GM21717 (cell line): Measurements from ENCODE around the gene FOXC2.
"Not testable (repeated sequence)": the region's sequence is repeated elsewhere in the genome, so short reads cannot be mapped to it uniquely, and the experiment has no call there.

Experiments
- ATAC-seq: cut with Tn5 transposase; IDR thresholded peaks from one replicate; pipeline ENCODE4 v1.9.1; 2021; ENCODE audit warnings: mild to moderate bottlenecking, moderate library complexity; ENCODE audit not compliant: unreplicated experiment

Gene FOXC2

DNA sequence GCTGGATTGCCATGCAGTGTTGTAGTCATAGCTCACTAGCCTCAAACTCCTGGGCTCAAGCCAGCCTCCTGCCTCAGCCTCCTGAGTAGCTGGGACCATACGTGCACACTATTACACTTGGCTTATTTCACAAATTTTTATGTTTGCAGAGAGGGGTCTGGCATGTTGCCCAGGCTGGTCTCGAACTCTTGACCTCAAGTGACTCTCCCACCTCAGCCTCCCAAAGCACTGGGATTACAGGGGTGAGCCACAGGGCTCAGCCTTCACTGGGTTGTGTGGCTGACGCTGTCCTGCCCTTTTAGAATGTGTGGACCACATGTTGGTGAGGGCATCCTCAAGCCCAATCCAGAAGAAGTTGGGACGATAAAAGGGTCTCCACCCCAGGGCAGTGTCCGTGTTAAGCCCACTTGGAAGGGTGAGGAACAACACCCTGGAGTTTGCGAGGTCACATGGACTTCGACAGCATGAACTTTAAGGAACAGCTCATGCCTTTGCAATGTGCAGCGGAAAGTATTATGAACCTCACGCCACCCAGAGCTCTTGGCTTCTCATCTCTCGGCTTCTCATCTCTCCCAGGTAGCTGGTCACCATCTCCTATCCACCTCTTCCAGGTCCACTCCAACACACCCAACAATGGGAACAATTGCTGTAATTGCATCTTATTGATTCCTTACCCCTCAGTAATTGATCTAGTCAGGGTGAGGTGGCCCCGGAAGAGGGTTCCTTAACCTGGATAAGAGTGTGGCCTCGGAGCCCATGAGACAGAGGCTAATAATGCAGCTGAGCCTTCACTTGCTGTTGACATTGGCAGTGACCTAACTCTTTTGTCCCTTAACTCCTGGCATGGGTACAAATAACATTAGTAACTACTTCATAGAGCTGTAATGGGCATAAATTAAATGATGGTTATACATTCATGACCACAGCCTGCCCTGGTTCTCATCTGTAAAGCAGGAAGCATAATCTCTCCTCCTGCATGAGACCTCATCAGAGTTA lies 18.4 kb downstream of the FOXC2 start:
- no peak for ATAC-seq

GRCh38 chr16:86585821-86586611 lies 19.4 kb downstream of the FOXC2 start:
- ATAC-seq = no peak

- ATAC-seq = no peak
Measured at GRCh38 chr16:86587487-86587886, 20.9 kb downstream of the FOXC2 start.

GRCh38 chr16:86587955-86588354 lies 21.3 kb downstream of the FOXC2 start:
- not testable (repeated sequence) for ATAC-seq

DNA sequence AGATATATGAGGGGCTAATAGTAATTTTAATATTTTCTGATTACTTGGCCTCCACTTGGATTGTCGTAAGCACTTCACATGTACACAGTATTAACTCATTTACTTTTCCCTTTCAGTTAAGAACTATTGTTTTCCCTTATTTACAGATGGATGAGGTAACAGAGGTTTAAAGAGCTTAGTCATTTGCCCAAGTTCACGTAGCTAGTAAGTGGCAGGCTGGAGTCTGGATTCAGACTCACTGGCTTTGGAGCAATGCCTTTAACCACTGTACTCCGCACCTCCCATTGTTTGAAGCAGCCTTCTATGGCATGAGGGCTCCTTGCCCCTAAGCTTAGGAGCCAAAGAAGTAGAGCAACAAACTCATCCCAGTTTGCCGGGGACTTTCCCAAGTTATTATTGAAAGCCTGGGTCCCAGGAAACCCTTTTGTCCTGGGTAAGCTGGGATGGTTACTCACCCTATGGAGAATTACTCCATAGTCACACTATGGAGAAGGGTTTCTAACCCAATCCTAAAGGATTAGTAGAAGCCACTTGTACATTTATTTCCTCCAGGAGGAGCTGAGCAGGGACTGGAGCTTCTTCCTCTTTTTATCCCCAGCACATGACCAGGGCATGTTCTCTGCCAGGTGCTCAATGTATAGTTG lies 24.0 kb downstream of the FOXC2 start:
- ATAC-seq = no peak

DNA sequence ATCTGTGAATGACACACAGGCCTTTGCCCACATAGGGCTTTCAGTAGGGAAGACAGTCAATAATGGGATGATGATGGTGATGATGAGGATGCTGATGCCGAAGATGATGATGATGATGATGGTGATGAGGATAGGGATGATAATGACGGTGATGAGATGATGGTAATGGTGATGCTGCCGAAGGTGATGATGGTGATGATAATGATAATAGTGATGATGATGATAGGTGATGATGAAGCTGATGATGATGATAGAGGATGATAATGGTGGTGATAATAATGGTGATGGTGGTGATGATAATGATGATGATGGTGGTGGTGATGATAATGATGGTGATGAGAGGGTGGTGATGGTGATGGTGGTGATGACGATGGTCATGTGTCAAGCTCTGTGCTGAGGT lies 24.6 kb downstream of the FOXC2 start:
- no peak for ATAC-seq

- ATAC-seq = no peak
Measured at GRCh38 chr16:86593913-86594620, 27.4 kb downstream of the FOXC2 start.

- ATAC-seq = no peak
Measured at GRCh38 chr16:86594721-86595120, 28.1 kb downstream of the FOXC2 start.

- ATAC-seq = no peak
Measured at GRCh38 chr16:86595983-86596605, 29.5 kb downstream of the FOXC2 start.

GRCh38 chr16:86597126-86597879 lies 30.7 kb downstream of the FOXC2 start:
- ATAC-seq = no peak

DNA sequence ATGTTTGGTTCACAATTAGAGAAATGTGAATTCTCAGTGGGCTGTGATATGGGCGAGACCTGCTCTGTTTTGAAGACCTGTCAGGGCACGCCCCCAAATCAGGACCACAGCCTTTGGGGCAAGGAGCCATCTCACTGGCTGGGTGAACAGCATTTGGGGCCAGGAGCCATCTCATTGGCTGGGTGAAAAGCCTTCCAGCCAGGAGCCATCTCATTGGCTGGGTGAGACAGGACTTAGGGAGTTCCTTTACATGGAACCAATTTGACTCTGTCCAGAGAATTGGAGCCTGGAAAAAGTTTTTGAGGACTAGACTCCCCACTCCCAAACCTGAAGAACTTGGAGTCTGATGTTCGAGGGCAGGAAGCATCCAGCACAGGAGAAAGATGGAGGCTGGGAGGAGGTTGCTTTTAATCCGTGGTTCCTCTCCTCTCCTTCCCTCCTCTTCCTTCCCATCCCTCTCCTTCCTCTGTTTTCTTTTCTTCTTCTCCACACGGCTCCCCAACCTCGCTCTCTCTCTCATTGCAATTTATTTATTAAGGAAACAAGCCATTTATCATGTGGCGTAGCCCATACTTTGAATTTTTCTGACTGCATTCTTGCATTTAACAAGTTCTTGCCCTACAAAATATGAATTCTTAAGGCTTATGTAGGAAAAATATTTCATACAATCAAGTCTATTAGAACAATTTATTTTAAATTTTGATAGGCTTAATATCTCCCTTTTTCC lies 31.4 kb downstream of the FOXC2 start:
- ATAC-seq = no peak

DNA sequence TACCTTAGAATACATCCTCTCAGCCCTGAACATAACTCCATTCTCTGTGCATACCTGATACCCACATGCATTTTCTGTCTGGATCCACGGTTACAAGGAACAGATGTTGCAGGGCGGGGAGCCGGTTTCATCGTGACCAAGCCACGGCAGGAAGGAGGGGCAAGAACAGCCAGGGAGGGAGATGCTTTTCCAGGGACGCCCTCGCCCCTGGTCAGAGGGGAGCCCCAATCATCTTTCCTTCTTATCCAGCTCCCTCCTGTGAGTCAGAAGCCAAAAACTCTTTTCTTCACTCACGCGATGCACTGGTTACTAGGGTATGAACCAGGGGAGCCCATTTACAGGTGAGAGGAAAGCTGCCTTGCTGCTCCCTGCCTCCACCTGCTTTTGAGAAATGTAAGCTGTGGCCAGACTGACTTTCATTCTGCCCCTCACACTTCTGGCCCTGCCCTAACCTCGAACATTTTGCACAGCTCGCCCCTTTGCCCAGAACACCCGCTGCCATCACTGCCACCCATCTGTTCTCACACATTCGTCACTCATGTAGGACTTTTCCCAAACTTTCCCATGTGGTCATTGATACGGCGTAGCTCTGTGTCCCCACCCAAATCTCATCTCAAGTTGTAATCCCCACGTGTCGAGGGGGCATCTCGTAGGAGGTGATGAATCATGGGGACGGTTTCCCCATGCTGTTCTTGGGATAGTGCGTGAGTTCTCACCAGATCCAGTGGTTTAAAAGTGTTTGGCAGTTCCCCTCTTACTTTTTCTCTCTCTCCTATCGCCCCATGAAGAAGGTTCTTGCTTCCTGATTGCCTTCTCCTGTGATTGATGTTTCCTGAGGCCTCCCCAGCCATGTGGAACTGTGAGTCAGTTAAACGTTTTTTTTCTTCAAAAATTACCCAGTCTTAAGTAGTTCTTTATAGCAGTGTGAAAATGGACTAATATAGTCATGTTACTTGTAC lies 32.3 kb downstream of the FOXC2 start:
- no peak for ATAC-seq

GRCh38 chr16:86601356-86601755 lies 34.7 kb downstream of the FOXC2 start:
- ATAC-seq = no peak

DNA sequence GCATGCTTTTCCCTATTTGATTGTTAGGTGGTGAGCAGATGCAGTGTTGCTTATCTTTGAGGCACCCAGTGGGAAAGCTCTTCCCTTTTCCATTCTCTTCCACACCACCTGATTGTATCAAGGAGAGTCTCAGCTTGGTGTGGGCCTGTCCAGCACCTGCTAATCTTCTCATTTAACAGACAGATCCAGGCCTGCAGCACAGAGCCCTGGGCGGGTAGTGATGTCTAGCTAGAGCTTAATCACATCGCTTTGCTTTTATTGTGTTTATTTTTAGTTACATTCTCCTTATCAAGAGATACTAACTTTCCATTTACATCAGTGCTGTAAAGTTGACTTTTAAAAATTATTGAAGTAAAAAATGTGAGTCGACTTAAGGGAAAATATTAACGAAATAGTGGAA lies 35.9 kb downstream of the FOXC2 start:
- no peak for ATAC-seq

GRCh38 chr16:86604436-86605193 lies 38.0 kb downstream of the FOXC2 start:
- peak; percentile 49 for ATAC-seq

DNA sequence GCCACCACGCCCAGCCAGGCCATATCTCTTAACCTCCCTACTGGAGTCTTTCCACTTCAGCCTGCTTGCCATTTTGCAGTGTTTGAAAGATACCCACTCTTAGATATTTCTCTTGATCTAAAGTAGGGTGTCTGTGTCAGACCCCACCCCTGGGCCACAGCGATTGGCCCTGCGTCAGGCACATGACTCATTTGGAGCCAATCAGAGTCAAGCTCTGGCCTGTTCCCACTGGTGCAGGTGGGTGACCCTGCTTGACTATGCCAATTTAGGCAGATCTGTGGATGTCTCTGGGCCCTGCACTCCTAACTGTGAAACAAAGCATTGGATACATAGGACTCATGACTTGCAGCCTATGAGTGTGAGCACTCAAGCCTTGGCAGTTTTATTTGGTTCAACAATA lies 39.3 kb downstream of the FOXC2 start:
- ATAC-seq = no peak

GRCh38 chr16:86608301-86608747 lies 41.7 kb downstream of the FOXC2 start:
- no peak for ATAC-seq
